Measurements from ENCODE around the gene FALEC. TPM values are rescaled to one million over a fixed set of nuclear protein-coding genes. Genes with fewer than 3 reads are reported as not detected.
"Not testable (repeated sequence)": the region's sequence is repeated elsewhere in the genome, so short reads cannot be mapped to it uniquely, and the experiment has no call there.

The FALEC gene
- total RNA-seq, 1 donor from 2014 or later, result not detected

GRCh38 chr1:150574260-150575071 lies 58.9 kb downstream of the FALEC start:
- no peak for DNase-seq (ENCODE audit: low spot score)

DNA sequence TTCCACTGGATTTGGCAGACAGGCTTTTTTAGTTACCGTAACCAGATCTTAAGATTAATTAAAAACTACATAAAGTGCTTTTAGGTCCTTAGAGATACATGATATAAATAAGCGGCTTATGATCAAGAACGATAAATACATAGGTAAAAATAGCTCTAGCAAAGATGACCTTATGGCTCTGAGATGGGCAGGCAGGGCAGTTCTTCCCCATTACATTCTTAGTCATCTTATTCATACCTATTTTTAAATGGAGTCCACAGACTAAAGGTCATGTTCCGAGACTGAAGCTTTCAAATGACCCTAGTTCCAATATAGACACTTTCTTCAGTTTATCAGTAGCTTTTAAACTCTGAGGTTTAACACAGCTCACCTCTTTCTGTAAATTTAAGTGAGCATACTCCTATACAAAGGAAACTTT lies 59.5 kb downstream of the FALEC start:
- DNase-seq (ENCODE audit: low spot score), result no peak

DNA sequence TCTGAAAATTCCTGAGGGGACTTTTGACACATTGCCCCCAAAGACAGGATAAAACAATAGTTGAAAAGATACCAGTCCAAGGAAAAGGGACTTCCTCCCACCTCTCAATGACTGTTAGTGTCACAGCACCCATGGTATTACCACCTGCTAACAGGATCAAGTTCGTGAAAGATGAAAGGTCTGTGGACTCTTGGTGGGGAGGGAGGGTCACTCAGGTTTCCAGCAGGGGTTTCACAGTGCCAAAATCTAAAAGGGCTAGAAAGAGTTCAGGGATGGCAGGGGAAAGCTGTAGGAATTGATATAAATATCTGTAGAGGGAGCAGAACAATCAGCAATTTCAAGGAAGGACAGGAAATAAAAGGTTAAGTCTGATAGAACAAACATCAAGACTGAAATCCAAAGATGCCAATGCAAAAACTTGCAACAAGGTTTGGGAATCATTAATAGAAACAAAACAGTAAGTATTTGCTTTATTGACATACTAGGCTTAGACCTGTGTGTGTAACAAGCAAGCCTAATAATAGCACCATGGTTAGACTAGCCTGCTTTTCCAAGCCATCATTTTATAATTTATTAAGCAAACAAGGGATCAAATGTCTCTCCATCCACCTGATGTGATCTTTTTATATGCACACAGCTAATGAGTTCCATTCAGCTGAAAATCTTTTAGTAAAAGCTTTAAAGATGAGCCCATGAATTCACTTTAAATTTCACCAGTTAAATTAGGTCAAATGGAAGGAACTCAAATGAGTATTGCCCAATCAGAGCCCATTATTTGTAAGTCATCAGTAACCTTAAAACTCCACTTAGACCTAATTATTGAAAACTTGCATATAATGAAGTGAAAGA lies 60.2 kb downstream of the FALEC start:
- no peak for DNase-seq (ENCODE audit: low spot score)

DNA sequence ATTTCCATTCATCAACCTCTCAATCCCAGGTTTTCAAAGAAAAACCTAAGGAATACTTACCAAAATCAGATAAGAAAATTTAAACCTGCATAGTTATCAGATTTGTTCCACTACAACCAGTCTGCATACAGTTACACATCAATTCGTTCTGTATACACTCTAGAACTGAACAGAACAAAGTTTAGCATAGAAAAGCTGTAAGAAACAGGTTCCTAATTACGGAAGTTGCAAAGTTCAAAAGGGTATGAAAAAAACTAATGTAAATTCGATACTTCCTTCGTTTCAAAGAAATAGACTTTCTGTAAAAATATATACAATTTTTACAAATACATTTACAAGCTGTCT lies 60.8 kb downstream of the FALEC start:
- DNase-seq (ENCODE audit: low spot score), result no peak

DNA sequence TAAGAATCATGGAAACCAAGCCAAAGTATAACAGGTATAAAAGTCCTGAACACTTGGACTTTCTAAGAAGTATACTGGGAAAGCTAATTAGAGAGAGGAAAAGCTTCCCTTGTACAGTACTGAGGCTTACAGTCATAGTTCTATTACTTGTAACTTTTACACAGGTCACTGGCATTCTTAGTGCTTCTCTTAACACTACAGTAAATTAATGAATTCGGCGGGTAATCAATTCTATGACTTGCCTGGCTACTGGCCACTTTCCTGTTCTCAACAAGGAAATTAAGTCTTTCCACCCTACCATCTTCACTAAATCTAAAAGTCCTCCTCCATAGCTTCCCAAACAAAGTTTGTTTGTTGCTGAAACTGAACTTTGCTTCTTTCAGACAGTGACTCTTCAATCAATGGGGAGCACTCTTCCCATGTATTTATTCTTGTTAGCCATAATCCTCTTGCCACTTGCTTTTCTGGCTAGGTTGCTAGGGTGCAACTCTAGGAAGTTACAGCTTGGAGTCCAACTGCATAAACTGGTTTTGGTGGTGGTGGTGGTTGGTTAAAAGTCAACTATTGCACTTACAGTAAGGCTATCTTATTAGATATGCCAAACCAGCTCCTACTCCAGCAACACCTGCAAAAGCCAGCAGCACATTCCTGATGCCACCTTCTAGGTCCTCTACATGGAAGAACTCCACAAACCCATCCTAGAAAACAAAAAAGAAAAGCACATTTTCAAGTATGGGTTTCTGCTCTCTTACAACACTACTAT lies 61.4 kb downstream of the FALEC start:
- no peak for DNase-seq (ENCODE audit: low spot score)

GRCh38 chr1:150577557-150578271 lies 62.2 kb downstream of the FALEC start:
- DNase-seq (ENCODE audit: low spot score), result no peak

GRCh38 chr1:150578272-150579109 lies 62.9 kb downstream of the FALEC start:
- DNase-seq (ENCODE audit: low spot score), result no peak

DNA sequence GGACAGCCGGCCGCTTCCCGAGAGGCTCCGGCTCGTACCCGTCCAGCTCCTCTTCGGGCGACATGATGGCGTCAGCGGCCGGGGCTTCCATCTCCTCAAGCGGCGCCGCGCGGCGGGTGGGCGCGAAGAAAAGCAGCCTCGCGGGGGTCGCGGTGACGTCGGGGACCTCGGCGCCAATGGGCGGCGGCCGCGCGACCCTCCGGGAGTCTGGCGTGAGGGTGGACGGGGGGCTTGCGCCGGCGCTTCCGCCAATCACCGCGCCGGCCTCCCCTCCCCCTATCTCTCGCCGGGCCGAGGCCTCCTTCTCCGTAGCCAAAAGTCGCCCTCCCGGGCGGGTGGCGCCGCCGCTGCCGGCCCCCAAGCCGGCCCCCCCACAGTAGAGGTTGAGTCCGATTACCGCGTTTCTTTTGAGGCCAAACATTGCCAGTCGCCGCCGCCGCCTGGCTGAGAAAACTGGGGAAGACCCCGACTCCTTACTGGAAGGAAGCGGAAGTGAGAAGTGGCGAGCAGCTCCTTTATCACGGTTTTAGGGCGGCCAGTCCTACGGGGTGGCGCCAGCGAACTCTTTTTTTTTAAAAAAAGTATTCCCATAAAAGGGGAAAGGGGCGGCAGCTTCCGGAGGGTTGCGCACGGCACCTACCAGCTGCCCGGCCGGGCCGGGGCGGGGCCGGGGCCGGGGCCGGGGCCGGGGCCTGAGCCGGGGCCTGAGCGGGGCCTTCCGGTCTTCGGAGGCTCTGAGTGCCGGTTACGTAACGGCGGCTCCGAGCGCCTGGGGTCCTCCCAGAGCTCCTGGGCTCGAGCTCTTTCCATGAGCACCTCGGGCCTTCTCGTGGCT lies 63.8 kb downstream of the FALEC start, which contains the start of gene MCL1:
TSS of gene MCL1 (minus strand) at position 501 of the 835 bp plus-strand sequence. CDS start at position 421, 80 bp downstream.
- peak; percentile 95 for DNase-seq (ENCODE audit: low spot score)

GRCh38 chr1:150579945-150580642 lies 64.5 kb downstream of the FALEC start:
- no peak for DNase-seq (ENCODE audit: low spot score)

GRCh38 chr1:150580966-150581365 lies 65.4 kb downstream of the FALEC start:
- DNase-seq (ENCODE audit: low spot score), result not testable (repeated sequence)

- not testable (repeated sequence) for DNase-seq (ENCODE audit: low spot score)
Measured at GRCh38 chr1:150581437-150581836, 65.9 kb downstream of the FALEC start.

DNA sequence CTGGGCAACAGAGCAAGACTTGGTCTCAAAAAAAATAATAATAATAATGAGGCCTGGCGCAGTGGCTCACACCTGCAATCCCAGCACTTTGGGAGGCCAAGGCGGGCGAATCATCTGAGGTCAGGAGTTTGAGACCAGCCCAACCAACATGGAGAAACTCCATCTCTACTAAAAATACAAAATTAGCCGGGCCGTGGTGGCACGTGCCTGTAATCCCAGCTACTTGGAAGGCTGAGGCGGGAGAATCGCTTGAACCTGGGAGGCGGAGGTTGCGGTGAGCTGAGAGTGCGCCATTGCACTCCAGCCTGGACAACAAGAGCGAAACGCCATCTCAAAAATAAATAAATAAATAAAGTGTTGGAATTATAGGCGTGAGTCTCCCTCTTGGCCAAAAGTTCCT lies 66.4 kb downstream of the FALEC start:
- DNase-seq (ENCODE audit: low spot score), result not testable (repeated sequence)

GRCh38 chr1:150582371-150582770 lies 66.8 kb downstream of the FALEC start:
- DNase-seq (ENCODE audit: low spot score), result no peak

Small RNAs within 50 kb of the gene (microRNA-seq; reads per million reads assigned to microRNA genes)
- gene MIR4257 (ENCODE audit: borderline number of aligned reads), result not detected
- gene MIR6878 (ENCODE audit: borderline number of aligned reads), result not detected

Other genes with a start within 250 kb of the FALEC start
- gene APH1A, start 246.7 kb upstream of the FALEC start, total RNA-seq, result 89.2 TPM
- 14.4 TPM for gene C1orf54, start 243.0 kb upstream of the FALEC start, total RNA-seq
- 3.5 TPM for gene CIART, start 233.2 kb upstream of the FALEC start, total RNA-seq
- gene MRPS21, start 221.9 kb upstream of the FALEC start, total RNA-seq, result 48.0 TPM
- 52.1 TPM for gene PRPF3, start 194.2 kb upstream of the FALEC start, total RNA-seq
- gene RPRD2, start 151.6 kb upstream of the FALEC start, total RNA-seq, result 21.7 TPM
- gene TARS2, start 28.3 kb upstream of the FALEC start, total RNA-seq, result 14.0 TPM
- 33.1 TPM for gene ECM1, start 7.6 kb upstream of the FALEC start, total RNA-seq
- gene ADAMTSL4, start 33.7 kb downstream of the FALEC start, total RNA-seq, result 76.4 TPM
- gene MCL1, start 63.9 kb downstream of the FALEC start, total RNA-seq, result 697 TPM
- gene ENSA, start 113.9 kb downstream of the FALEC start, total RNA-seq, result 138 TPM
- gene GOLPH3L, start 181.4 kb downstream of the FALEC start, total RNA-seq, result 19.1 TPM
- 0.29 TPM for gene HORMAD1, start 205.1 kb downstream of the FALEC start, total RNA-seq

Data from mesenteric fat pad (tissue), 1 donor.